T47D (cell line): ENCODE results near the gene KLB.
"Not testable (repeated sequence)": the region's sequence is repeated elsewhere in the genome, so short reads cannot be mapped to it uniquely, and the experiment has no call there.

Experiments used
- DNase-seq, 2 experiments: peaks; one replicate each; pipeline versions ENCODE4 v3.0.0 to v3.0.0-alpha.2; 2011 to 2012; ENCODE audit warnings: low read depth in 1 of 2, low spot score in 1 of 2
- JUND ChIP-seq: IDR thresholded peaks from 2 replicates; pipeline ENCODE4 v1.6.1; 2012; ENCODE audit warnings: low read depth
- in situ Hi-C: cut with HindIII; loops from 2 replicates; pipeline ENCODE4 v1.10.0; 2016; ENCODE audit warnings: low sequenced_read_pairs, low pct_unique_long_range_greater_than_20kb

KLB gene

DNA sequence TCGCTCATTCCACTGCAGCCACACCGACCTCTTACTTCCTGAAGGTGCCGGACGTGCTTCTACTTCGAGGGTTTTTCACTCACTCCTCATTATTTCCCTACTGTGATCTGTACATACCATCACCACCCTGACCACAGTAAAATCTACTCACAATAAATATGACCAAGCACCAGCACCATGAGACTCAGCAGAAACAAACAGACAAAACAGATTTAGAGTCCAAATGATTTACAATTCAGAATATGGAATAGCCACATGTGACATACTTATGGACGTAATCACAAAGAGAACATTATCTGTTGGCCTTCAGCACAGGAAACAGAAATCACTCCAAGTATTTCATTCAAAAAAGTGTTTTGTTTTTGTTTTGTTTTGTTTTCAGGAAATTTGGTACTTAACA lies 16.1 kb upstream of the KLB start:
- no peak for TF ChIP-seq JUND
- no peak for DNase-seq
- in situ Hi-C loops: no loop called here

DNA sequence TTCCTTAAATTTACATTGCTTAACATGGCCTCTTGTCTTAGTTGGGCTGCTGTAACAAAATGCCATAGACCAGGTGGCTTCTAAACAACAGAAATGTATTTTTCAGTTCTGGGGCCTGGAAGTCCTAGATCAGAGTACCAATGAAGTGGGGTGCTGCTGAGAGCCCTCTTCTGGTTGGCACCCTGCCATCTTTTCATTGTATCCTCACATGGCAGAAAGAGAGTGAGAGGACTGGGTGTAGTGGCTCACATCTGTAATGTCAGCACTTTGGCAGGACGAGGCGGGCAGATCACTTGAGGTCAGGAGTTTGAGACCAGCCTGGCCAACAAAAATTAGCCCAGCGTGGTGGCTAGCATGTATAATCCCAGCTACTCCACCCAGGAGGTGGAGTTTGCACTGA lies 12.0 kb upstream of the KLB start:
- in situ Hi-C loops: no loop called here
- no peak for DNase-seq
- TF ChIP-seq JUND: no peak

DNA sequence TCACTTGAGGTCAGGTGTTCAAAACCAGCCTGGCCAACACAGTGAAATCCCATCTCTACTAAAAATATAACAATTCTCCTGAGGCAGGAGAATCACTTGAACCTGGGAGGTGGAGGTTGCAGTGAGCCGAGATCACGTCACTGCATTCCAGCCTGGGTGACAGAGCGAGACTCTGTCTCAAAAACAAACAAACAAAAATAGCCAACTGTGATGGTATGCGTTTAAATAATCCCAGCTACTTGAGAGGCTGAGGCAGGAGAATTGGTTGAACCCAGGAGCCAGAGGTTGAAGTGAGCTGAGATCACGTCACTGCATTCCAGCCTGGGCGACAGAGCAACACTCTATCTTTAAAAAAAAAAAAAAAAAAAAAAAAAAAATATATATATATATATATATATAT lies 5.1 kb upstream of the KLB start:
- peak in 1 of 2 experiments; percentile 35 for DNase-seq
- in situ Hi-C loops: not testable (repeated sequence)

DNA sequence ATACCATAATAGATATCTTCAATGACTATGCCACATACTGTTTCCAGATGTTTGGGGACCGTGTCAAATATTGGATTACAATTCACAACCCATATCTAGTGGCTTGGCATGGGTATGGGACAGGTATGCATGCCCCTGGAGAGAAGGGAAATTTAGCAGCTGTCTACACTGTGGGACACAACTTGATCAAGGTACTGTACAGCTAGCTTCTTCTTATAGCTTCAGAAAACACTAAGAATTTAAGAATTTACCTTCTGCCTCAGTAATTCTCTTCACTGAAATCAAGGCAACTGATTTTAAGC lies 805 bp downstream of the KLB start:
- DNase-seq: no peak
- in situ Hi-C loops: no loop called here

DNA sequence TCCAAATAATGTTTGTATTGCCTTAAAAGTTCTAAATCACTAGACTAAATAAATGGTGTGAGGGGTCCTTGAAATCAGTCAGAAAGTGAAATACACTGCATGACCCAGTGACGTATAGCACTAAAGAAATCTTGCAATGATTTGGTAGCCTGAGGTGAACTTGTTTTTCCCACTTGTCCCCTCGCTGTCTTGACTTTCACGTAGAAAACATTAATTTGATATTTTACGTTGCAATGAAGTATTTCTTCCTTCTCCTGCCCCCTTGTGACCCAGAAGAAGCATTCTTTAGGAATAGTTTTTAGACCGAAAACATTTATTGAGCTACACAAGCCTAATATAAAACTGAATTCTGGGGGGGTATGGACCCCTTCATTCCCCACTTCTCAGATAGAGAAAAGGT lies 3.7 kb downstream of the KLB start:
- in situ Hi-C loops: no loop called here
- DNase-seq: no peak
- no peak for TF ChIP-seq JUND

More for the DNA sequence above, 805 bp downstream of the KLB start:
- no peak for TF ChIP-seq JUND

DNA sequence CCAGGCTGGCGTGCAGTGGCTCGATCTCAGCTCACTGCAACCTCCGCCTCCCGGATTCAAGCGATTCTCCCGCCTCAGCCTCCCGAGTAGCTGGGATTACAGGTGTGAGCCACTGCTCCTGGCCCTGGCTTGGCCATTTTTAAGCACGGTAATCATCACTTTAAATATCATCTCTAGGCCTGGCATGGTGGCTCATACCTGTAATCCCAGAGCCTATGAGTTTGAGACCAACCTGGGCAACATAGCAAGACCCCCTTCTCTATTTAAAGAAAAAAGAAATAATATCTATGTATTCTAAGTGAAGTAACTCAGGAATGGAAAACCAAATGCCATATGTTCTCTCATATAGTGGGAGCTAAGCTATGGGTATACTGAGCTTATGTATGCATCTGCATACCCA lies 4.8 kb downstream of the KLB start:
- in situ Hi-C loops, DNase-seq: not testable (repeated sequence)

DNA sequence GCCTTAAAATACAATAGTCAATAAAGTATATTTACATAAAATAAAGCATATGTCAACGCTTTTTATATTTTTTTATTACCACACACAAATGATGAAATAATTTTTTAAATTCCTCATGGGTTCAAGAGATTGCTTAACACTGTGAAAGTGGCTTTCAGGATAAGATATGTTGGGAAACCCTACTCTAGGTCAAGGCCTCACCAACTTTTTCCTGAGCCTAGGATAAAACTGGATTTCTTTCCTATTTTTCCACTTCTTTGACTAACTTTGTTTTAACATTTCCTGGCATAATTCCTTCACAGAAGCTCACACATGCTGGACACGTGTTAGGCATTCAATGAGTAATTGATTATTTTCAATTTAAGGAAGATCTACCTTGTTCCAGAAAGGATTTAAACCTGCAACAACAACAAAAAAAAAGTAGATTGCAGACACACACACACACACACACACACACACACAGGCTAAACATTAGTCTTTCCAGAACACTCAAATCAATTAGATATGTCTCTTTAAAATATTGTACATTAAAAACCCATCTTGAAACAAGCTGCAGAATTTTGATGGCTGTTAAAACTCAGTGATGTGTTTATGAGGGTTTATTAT lies 9.1 kb downstream of the KLB start:
- TF ChIP-seq JUND: no peak
- no peak for DNase-seq
- in situ Hi-C loops: no loop called here

DNA sequence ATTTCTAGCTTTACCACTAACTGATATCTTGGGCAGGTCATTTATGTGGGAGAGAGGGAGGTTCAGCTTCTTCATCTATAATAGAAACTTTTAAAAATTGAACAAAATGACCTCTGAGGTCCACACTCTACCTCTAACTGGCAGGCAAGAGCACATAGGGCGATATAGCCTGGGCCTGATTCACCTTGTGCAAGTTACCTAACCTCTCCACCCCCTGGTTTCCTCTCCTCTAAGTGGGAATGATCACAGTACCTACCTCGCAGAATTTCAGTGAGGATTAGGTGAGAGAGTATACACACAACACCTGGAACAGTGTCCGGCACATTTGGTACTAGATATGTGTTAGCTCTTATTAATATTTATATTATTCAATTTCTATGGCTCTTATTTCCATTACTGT lies 15.5 kb downstream of the KLB start:
- no peak for TF ChIP-seq JUND
- in situ Hi-C loops: no loop called here
- no peak for DNase-seq

DNA sequence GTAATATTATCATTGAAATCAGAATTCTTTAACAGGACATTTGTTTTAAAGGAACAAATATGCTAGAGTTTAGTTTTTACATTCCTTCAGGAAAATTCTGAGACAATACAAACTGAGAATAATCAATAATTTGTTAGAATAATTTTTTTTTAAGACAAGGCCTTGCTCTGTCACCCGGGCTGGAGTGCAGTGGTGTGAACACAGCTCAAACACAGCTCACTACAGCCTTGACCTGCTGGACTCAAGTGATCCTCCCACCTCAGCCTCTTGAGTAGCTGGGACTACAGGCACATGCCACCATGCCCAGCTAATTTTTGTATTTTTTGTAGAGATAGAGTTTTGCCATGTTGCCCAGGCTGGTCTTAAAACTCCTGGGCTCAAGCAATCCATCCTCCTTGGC lies 18.6 kb downstream of the KLB start:
- DNase-seq, in situ Hi-C loops: not testable (repeated sequence)

DNA sequence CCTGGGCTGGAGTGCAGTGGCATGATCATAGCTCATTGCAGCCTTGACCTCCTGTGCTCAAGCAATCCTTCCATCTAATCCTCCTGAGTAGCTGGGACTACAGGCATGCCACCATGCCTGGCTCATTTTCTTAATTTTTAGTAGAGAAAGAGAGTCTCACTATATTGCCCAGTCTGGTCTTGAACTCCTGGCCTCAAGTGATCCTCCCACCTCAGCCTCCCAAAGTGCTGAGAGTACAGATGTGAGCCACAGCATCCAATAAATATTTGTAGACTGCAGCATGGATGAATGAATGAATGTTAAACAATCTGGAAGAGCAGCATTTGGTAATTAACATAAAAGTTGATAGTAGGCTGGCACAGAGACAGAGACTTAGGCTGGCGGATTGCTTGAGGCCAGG lies 20.0 kb downstream of the KLB start:
- no peak for DNase-seq
- TF ChIP-seq JUND: no peak
- in situ Hi-C loops: no loop called here

DNA sequence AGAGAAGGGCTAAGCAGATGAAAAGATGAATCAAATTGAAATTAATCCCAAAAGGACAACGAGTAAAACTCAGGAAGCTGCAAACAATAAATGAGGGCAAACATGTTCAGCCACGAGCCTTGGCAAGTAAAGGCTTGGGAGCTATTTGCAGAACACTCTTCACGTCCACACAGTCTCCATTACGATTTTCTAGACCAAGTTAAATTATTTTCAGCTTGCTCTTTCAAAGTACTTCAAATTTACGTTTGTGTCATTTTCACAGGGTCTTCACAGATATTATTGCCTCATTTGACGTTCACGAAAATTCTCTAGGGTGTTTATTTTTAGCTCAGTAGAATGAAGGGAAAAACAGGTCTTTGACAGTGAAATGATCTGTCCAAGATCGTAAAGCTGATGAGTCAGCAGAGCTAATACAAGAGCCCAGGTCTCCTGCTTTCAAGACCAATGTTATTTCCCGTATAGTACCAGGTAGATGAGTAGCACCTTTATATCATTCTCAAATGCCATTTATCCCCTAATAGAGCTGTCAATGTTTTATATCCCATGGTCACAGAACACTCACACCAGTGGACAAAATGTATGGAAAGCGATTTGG lies 20.9 kb downstream of the KLB start:
- no peak for TF ChIP-seq JUND
- DNase-seq: no peak
- in situ Hi-C loops: no loop called here

DNA sequence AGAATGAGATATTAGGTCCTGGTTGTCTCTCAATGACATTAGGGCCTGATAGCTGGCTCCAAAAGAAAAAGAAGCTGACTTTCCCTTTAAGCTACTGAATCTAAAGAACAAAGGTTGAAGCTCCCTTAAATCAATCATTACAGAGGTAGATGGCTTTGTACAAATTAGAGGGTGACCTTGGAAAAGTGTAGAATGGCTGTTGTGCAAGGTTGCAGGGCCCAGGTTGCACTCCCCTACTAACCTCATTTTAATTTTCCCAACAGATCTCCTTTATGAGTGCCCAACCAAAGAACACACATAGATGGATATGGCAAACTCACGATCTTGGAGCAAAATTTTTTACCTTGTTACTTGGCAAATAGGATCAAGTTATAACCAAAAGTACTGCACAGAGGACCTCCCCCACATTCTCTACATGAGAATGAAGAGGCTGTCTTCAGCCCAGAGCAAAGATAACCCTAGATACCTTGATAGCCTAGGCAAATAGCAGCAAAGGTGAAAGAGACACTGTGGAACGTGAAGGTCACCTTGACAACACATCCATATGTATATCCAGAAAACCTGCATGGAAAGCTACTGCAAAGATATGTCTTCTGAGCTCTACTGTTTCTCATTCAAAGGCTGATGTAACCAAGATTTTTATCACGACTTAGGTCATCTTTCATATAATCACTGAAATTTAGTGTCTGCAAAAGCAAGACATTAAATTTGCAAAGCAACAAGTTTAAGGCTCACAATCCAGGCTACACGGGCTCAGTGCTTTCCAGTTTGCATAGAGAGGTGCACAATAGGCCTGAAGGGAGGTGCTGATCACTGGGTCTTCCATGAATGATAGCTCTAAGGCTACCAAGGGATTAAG lies 23.0 kb downstream of the KLB start:
- TF ChIP-seq JUND: no peak
- DNase-seq: no peak
- in situ Hi-C loops: no loop called here

DNA sequence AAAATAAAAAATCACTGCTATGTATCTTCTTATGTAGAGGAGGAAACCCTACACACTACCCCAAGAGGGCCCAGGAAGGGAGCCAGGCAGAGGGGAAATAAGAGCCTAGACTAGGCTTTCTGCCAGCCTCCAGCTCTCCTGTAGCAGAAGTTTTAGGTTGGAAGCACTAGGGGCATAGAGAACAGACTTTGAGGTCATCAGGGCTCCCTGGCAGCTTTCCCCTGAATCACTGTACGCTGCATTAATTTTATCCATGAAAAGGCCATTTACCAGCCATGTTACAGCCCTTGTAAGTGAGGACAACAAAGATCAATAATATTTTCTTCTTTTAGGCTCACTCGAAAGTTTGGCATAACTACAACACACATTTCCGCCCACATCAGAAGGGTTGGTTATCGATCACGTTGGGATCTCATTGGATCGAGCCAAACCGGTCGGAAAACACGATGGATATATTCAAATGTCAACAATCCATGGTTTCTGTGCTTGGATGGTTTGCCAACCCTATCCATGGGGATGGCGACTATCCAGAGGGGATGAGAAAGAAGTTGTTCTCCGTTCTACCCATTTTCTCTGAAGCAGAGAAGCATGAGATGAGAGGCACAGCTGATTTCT lies 27.3 kb downstream of the KLB start:
- no peak for DNase-seq
- TF ChIP-seq JUND: no peak
- in situ Hi-C loops: no loop called here
